COLO668 (cell line): ENCODE results near the gene LRRTM4.
"Not testable (repeated sequence)": the region's sequence is repeated elsewhere in the genome, so short reads cannot be mapped to it uniquely, and the experiment has no call there.

Source experiments
- DNase-seq: peaks from one replicate; lab custom pipeline; 2025; ENCODE audit not compliant: unreplicated experiment; lab: John Stamatoyannopoulos, UW

The LRRTM4 gene

GRCh38 chr2:76760367-76760704 lies 761.8 kb downstream of the LRRTM4 start:
- DNase-seq, result no peak

- DNase-seq, result no peak
Observed at GRCh38 chr2:76759634-76760366, 762.4 kb downstream of the LRRTM4 start.

- DNase-seq, result no peak
Observed at GRCh38 chr2:76752506-76752905, 769.7 kb downstream of the LRRTM4 start.

- no peak for DNase-seq
Observed at GRCh38 chr2:76749858-76750257, 772.3 kb downstream of the LRRTM4 start.

GRCh38 chr2:76748581-76749296 lies 773.4 kb downstream of the LRRTM4 start:
- DNase-seq, result peak; percentile 67

- no peak for DNase-seq
Observed at GRCh38 chr2:76745605-76746004, 776.6 kb downstream of the LRRTM4 start.

- DNase-seq, result no peak
Observed at GRCh38 chr2:76737607-76738006, 784.6 kb downstream of the LRRTM4 start.

GRCh38 chr2:76733736-76734135 lies 788.4 kb downstream of the LRRTM4 start:
- no peak for DNase-seq

- no peak for DNase-seq
Observed at GRCh38 chr2:76731157-76731556, 791.0 kb downstream of the LRRTM4 start.

GRCh38 chr2:76730021-76730420 lies 792.2 kb downstream of the LRRTM4 start:
- DNase-seq, result no peak

GRCh38 chr2:76721226-76721625 lies 801.0 kb downstream of the LRRTM4 start:
- DNase-seq, result no peak

- no peak for DNase-seq
Observed at GRCh38 chr2:76713312-76713711, 808.9 kb downstream of the LRRTM4 start.

- no peak for DNase-seq
Observed at GRCh38 chr2:76711490-76711889, 810.7 kb downstream of the LRRTM4 start.

- no peak for DNase-seq
Observed at GRCh38 chr2:76700894-76701293, 821.3 kb downstream of the LRRTM4 start.

- DNase-seq, result not testable (repeated sequence)
Observed at GRCh38 chr2:76697998-76698713, 824.0 kb downstream of the LRRTM4 start.
